ENCODE measurements around the gene CD53.

CD53 gene

DNA sequence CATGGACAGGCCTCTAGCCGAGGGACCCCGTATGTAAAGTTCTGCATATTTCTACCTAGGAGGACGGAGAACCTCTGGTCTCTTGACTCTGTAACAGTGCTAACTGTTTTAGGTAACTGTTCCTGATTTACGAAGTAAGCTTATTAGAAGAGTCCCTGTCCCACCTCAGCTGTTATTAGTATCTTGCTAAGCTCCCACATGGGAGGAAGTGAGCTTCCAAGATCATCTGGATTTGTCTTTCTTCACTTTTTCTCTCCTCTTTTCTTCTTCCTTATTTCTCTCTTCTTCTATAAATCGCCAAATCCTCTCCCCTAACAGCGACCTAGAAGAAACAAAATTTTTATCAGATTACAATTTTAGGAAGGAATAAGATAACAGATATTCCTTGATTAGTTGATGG lies 4.4 kb downstream of the CD53 start:
- no peak for DNase-seq

DNA sequence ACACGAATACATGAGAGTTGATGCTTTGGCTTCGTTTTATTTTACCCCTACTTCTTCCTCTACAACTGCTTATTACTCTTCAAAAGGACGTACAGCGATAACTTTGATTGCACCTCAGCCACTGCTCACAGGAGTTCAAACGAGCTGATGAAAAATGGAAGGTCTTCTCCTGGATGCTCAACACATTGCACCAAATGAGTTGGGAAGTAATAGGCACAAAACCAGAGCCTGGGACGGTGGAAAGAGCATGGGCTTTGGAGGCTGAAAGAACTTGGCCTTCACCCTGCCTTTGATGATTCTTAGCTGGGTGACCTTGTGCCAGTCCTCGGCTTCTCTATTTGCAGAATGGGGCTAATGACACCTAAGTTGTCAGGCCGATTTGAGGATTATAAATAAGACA lies 4.8 kb downstream of the CD53 start:
- no peak for DNase-seq

DNA sequence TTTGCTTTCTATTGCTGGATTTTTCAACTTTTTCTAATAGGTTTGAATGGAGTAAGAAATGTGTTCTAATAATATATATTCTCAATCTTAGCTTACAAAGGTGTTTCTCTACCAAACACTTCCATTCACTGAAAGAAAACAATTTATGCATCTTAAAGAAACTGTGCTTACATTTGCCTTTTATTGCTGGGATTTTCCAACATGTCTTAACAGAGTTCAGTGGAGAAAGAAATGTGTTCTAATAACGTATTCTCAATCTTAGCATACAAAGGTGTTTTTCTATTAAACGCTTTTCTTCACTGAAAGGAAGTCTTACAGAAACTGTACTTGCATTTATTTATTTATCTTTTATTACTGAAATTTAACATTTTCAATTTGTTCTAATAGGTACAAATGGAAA lies 5.6 kb downstream of the CD53 start:
- no peak for DNase-seq

DNA sequence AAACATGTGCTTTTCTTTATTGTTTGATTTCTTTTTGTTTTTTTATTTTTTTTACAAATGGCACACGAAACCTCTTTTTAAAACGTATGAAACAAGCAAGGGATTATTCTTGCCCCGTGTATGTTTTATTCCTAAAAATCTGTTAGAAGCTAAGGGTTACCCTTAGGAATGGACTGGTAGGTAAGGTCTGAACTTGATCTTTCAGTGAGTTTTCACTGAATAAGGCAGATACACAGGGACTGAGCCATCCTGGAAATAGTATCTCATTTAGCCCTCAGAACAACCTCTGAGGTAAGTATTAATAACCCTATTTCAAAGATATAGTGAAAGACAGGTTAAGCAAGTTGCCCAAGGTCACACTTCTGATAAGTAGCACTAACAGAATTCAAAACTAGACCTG lies 6.0 kb downstream of the CD53 start:
- DNase-seq: no peak

DNA sequence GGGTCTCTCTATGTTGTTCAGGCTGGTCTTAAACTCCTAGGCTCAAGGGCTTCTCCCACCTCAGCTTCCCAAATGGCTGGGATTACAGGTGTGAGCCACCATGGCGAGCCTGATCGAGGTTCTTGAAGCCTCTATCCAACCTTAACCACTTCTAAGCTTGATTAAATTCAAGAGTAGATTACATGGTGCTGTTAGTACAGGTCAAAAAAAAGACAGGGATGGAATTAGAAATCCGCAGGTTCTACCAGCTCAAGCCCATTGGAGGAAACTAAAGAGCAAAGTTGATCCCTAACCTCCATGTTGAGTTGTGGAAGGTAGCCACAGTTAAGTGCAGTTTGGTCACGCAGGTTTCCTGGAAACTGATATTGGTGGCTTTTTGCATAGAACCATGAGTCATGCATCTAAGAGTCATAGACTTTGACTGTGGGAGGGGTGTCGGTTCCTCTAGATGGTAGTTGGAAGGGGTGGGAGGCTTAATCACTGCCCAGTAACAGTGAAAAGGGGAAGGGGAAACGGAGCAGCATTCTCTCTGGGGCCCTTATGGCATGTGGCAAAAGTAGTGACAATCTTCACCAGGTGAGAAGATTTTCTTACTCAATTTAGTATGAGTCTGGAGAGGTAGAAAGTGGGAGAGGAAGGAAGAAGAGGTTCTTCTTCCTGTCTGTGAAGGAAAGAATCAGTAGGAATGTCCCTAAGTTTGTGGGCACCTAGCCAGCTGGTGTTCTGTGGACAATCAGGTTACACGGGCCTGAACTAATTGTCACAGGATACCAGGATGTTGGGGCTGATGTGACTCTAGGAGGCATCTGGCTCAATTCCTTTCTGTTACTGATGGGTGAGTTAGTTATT lies 7.0 kb downstream of the CD53 start:
- no peak for DNase-seq

DNA sequence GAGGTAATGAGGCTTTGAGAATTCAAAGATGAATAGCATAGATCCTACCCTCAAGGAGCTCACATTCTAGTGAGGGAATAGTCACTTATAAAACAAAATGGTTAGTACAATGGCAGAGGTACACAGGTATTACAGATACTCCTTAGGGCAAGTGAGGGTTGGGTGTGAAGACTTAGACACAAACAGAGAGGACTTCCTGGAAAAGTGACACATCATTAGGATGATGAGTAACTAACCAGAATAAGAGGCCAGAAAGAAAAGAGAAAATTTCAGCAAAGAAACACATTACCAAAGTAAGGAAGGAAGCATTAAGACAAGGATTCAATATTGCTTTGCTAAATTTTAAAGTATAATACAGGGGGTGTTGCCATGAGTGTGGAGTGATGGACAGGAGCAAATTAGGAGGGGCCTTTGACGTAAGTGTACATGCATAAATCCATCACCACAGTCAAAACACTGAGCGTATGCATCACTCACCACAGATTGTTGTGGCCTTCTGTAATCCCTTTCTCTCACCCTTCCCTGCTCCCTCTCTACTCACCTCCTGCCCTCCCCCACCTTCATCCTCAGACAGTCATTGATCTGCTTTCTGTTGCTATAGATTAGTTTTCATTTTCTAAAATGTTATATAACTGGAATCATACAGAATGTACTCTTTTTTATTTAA lies 7.9 kb downstream of the CD53 start:
- no peak for DNase-seq

DNA sequence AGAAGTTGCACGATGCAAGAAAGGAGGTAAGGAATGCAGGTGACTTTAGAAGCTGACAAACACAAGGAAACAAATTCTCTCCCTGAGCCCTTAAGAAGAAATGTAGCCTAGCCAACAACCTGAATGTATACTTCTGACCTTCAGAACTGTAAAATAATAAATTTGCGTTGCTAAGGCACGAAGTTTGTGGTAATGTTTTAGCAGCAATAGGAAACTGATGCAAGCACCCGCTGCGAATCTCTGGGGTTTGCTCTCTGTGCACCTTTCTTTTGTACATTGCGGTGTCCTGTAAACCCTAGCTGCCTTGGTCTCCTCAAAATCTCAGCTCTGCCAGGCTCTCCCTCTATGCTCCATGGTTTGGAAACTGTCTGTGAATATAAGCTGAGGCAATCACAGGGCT lies 15.1 kb downstream of the CD53 start:
- no peak for DNase-seq

DNA sequence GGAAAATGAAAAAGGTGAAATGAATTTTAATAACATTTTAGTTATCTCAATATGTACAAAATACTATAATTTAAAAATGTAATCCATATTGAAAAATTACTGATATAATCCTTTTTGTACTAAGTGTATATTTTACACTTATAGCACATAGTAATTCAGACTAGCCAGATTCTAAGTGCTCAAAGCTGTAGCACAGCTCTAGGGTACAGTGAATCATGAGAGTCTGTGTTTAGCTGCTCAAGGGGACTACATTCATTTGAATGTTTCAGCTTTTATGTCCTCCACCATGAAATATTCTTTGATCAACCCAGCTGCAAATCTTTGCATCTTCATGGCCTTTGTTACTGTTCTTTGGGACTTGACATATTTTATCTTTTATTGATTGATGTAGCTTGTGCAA lies 15.7 kb downstream of the CD53 start:
- DNase-seq: no peak

DNA sequence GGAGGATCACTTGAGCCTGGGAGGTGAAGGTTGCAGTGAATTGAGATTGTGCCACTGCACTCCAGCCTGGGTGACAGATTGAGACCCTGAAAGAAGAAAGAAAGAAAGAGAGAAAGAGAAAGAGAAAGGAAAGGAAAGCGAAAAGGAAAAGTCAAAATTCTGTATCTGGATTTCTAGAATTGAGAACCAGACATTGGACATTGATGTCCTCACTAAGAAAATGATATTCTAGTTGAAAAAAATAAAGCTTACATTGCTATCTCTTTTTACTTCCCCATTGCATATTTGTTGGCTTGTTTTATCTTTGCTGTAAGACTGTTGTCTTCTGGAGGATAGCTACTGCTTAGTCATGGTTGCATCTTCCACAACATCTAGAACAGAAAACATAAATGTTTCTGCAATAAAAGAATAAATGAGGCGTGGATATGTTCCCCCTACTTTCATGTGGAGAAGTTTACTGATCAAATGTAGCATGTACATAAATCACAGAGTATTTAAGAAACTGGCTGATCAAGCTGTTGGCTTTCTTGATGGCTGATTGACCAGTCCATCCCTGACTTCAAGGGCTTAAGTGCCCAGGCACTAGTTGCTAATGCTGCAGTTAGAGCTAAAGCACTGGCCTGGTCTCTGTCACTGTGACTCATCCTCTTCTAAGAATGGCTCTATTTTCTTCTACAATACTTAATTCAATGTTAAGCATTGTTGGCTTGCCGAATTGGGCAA lies 17.7 kb downstream of the CD53 start:
- no peak for DNase-seq

DNA sequence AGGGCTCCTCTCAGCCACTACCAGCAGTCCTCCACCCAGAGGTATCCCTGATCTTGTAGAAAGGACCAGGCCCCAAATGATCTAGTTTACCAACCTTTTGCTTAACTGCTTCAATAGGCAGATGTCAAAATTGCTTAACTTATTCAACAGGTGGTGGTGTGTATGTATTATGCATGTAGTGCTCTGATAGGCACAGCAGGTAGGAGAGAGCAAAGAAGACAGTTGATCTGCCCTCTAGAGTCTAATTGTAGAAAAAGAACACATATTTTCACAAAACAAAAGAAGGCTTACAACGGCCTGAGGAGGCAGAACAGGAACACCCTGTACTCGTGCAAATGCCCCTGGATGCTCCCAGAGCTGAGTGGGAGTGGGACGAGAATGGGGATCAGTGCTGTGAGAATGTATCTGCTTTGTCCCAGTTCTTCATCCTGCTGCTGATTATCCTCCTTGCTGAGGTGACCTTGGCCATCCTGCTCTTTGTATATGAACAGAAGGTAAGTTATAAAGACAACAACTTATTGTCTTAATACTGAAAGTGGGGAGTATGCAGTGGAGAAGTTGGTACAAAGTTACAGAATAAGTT lies 21.1 kb downstream of the CD53 start:
- no peak for DNase-seq

DNA sequence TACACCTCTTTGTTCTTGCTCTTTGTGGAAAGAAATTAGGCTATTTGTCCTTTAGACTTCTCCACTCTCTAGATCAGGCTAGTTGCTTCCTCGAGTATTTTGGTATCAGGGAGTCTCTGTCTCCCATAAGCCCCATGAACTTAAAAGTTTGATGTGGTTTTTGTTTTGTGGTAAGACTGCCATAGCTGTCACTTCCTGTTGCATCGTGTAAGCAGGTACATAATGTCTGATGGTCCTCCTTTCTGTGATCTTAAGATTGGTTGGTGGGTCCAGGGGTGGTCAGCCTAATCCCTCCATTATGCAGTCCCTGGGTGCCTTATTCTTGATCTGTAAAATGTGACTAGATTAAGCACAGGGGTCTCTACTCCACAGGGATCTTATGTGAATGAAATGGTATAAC lies 23.1 kb downstream of the CD53 start:
- no peak for DNase-seq

DNA sequence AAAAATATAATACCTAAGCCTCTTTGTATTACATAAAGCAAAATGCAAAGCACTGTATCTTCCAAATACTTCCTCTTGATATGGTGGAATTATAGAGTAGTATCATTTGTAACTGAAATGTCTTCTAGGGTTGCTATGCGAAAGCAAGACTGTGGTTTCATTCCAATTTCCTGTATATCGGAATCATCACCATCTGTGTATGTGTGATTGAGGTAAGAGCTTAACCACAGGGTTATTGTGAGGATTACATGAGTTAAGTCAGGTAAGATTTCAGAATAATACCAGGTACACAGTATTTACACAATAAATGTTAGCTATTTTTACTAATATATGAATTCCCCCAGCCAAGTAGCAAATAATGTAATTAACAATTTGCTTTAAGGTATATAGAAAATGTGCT lies 24.7 kb downstream of the CD53 start:
- no peak for DNase-seq

DNA sequence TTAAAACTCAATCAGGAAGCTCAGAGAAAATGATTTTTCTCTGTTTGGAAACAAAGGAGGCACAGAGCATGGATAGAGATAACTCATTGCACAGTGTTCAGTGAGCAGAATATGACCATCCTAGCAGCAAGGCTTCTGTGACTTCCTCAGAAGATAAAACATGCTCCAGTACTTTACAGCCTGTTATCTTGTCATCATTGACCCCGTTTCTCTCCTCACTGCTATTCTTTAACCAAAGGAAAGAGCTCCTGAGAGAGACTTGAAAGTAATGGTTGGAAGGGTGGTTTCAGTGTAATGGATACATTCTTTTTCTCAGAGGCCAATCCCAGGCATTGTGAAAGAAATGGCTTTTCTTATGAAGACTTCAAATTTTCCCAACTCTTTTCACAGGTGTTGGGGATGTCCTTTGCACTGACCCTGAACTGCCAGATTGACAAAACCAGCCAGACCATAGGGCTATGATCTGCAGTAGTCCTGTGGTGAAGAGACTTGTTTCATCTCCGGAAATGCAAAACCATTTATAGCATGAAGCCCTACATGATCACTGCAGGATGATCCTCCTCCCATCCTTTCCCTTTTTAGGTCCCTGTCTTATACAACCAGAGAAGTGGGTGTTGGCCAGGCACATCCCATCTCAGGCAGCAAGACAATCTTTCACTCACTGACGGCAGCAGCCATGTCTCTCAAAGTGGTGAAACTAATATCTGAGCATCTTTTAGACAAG lies 25.9 kb downstream of the CD53 start:
- DNase-seq: no peak

DNA sequence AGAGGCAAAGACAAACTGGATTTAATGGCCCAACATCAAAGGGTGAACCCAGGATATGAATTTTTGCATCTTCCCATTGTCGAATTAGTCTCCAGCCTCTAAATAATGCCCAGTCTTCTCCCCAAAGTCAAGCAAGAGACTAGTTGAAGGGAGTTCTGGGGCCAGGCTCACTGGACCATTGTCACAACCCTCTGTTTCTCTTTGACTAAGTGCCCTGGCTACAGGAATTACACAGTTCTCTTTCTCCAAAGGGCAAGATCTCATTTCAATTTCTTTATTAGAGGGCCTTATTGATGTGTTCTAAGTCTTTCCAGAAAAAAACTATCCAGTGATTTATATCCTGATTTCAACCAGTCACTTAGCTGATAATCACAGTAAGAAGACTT lies 26.5 kb downstream of the CD53 start:
- DNase-seq: no peak

DNA sequence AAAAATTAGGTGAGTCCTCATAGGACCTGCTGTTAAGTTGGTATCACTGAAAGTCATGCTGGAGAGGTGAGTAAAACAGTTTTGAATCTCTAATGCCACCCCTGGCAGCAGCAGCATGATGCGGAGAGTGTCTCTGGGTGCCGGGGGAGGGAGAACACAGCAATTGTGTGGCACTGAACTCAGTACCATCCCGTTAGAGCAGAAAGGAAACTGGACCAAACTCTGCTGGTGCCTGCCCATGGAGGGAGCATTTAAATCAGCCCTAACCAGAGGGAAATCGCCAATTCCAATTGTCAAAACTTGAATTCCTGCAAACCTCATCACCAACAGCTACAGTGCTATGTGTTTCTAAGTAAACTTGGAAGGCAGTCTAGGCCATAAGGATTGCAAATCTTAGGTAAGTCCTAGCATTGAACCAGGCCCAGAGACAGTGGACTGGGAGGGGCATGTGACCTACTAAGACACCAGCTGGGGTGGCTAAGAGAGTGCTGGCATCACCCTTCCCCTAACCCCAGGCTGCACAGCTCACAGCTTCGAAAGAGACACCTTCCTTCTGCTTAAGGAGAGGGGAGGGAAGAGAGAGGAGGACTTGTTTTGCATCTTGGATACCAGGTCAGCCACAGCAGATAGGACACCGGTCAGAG lies 30.0 kb downstream of the CD53 start:
- DNase-seq: no peak

DNA sequence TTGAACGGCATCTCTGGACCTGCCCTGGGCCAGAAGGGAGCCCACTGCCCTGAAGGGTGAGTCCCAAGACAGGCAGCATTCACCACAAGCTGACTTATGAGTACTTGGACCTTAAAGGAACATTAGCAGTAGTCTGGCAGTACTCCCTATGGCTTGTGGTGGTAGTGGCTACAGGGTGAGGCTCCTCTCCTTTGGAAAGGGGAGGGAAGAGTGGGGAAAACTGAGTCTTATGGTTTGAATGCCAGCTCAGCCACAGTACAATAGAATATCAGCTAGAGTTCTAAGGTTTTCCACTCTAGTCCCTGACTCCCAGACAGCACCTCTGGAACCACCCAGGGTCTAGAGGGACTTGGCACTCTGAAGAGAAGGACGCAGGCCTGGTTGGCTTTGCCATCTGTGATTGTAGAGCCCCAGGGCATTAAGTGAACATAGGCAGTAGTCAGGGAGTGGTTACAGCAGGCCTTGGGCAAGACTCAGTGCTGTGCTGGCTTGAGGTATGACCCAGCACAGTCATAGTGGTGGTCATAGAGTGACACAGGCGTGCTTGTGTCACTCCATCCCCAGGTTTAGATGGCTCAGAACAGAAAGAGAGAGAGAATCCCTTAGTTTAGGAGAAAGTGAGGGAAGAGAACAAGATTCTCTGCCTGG lies 31.0 kb downstream of the CD53 start:
- DNase-seq: no peak

DNA sequence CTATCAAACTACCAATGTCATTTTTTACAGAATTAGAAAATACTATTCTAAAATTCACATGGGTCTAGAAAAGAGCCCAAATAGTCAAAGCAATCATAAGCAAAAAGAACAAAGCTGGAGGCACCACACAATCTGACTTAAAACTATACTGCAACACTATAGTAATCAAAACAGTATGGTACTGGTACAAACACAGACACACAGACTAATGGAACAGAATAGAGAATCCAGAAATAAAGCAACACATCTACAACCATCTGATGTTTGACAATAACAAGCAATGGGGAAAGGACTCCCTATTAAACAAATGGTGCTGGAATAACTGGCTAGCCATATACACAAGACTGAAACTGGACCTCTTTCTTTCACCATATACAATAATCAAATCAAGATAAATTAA lies 39.8 kb downstream of the CD53 start:
- no peak for DNase-seq

DNA sequence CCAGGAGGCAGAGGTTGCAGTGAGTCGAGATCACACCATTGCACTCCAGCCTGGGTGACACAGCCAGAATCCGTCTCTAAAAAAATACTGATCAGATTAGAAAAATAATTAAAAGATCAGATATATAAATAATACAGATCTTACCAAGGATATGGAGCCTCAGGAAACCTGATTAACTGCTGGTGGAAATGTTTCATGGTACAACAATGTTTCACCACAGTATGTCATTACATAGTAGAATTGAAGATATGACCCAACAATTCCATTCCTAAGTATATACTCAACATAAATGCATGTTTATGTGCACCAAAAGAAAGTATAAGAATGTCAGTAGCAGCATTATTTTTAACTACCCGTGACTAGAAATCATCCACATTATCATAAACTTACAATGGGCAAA lies 41.7 kb downstream of the CD53 start:
- no peak for DNase-seq

DNA sequence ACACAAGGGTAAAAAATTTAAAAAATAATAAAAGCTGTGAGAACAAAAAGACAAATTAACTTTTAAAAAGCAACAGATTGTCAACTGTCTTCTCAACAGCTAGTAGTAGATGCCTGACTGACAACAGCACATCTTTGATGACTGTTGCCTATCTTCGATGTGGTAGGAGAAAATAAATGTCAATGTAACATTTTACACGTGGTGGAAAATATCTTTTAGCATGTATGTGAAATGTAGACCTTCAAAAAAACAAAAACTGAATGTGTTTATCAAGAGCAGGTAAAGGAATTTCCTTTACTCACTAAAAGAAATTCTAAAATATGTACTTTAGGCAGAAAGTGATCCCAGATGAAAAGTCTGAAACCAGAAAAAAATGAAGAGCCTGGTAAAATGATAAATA lies 42.9 kb downstream of the CD53 start:
- no peak for DNase-seq

DNA sequence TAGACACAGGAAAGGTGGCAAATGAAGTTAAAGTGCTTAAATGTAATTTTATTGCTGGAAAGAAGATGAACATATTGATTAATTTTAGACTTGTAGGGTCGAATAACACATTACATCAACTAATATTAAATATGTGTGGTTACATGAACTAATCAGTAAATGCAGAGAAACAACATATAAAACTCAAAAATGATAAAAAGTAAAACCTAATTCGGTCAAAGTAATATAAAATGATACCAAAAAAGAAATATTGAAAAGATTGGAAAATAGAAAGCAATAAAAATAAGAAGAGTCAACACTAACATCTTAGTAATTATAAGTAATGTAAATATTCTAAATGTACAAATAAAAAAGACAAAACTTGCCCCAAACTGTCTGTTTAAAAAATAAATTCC lies 43.3 kb downstream of the CD53 start:
- DNase-seq: no peak

DNA sequence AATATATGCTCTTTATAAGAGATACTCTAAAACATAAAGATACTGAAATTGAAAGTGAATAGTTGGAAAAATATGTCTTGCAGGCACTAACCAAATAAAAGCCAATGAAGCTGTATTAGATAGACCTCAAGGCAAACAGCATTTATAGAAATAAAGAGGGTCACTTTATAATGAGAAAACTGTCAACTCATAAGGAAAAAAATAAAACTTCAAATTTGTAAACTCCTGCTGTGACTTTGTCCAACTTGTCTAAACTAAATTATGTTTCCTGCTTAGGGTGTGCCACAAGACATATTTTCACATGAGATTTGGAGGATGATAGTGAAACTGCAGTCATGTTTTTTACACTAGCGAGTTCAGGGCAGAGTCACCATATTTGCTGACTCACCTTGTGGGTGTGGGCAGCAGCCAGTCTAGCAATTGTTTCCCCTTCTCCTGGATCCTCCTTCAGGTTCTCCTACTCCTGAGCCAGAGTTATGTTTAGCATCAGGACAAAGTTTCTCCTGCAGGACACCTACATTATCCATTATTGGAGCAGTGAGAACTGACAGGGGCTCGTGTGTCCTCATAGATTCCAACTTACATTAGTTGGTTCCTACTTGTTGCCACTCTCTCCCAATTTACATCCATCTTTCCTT lies 43.8 kb downstream of the CD53 start:
- no peak for DNase-seq

DNA sequence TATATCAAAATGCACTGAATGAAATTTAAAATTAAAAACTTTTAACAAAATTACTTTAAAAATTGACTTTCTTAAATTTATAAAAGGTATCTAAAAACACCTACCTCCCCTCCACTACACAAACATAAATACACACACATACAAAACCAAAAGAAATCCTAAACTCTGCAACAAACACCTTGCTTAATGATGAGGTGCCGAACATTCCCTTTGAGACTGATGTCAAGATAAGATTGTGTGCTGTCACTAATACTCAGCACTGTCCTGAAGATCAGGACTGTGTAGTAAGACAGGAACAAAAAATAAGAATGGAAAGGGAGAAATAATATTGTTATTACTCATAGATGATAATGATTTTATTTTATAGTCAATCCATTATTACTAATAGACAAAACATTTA lies 45.1 kb downstream of the CD53 start:
- DNase-seq: no peak

Data from activated naive CD4-positive, alpha-beta T cell (primary cell).